ENCODE results near the gene RELN.

The RELN gene

DNA sequence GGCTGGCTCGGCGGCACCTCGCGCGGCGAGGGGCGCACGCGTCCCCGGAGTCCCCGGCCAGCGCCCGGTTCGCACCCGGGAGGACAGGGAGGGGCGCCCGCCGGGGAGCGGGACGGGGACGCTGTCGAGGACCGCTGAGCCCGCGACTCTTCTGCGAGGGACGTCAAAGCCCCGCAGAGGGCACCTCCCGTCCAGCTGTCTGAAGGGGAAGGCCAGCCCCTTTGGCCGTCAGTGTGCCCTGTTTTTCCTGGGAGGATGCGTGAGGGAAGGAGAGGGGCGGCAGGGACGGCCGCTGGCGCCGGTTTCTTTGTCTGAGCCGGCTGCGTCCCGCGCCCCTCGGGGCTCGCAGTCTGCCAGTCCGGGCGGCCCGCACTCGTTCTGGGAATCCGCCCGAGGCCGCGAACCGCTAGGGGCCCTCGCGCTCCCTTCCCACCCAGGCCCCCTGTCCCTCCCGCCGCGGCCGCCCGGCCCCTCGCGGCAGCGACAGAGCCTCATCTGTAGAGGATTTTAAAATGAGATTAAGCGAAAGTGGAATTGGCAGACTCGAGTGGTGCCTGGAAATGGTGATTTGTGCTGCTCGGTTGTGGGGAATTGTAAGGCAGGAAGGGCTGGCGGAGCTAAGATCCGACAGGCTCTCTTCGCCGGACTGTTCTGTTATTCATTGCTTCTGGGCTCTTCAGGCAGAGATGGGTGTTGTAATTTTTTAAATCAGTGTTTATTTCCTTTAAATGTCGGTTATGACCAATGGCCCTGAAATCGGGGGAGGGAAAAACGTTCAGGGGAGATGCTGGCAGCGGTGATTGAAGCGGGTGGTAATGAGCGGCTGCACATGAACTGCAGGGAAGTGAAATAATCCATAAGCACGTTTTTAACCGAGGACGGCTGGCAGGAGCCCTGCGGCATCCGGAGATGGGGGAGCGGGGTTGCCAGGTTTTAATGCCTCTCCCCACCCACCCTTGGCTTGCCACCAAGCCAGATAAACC lies 618 bp upstream of the RELN start:
- peak; percentile 2 for DNase-seq

DNA sequence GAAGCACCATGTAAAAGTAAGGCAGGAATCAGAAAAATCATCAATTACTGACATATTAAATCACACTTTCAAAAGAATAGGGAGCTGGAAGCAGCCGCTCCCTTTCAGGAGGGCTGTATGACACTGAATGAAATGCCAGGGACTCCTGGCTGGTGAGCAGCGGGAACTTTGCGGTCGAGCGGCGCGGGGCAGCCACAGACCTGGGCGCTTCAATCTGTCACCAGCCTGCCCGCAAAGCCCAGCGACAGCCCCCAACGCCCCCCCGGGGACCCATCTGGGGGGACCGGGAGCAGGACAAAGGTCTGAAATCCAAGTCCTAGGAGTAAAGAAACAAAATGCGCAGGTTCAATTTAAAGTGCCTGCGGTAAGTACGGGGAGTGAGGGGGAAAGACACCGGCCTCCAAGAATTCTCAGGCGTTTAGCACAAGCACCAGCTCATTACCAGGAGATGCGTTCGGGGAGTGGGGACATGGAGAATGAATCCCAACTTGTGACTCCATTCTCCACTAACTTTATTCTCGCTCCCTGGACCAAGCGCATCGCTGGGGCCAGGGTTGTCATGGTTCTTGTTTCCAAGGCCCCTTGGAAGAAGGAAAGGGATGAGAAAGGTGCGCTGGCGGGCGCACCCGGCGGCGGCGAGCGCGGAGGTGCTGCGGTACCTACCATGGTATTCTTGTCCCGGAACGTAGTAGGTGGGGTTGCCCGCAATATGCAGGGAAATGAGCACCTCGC lies 824 bp downstream of the RELN start:
- DNase-seq: no peak

DNA sequence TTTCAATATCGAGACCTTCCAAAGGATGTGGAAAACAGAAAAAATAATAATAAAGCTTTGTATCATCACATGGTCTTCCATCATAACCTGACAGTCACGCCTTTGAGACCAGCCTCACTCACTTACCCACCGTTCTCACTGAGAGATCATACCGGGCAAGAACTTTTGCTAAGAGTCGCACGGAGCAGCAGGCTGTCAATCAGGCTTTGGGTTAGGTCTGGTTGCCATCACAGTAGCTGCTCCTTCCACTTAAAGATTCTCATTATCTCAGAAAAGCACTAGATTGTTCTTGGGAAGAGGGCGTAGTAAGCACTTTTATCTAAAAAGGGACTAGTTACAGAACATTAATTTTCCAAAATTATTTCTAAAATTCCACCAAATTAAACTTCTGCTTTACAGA lies 2.0 kb downstream of the RELN start:
- DNase-seq: no peak

DNA sequence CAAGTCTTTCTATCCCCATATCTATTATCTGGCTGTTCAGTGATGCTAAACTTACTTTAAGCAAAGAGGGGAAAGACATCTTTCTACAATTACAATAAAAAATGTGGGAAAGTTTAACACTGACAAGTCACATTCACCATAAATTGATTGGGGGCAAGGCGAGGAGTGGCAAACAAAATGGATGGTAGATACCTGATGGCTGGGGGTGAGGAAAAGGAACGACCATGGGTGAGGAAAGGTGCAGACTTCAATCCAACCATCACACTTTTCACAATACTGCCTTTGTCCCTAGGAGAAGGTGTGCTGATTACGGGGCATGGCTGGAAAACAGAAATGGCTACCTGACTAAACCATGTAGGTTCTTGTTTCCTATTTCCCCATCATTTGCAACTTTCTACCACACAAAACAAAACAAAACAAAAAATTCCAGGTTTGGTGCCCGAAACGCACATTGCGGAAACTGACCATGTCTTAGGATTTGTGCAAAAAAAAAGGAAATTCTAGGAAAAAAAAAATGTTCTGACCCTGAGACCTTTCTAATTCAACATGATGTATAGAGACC lies 3.8 kb downstream of the RELN start:
- DNase-seq: no peak

DNA sequence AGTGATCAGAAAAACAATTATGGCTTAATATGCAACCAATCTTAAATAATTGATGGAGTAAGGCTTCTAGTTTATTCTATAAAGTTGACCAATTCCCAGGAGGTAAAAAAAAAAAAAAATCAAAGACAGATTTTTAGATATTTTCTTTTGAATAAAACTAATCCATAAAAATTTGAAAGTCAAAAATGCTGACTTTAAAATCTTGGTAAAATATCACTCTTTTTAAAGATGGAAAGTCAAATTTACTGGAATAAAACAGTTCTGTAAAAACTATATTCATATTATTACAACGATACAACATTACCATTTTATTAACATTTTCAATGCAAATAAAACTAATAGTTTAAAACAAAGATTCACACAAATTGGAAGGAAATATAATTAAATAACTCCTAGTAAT lies 5.4 kb downstream of the RELN start:
- DNase-seq: no peak

DNA sequence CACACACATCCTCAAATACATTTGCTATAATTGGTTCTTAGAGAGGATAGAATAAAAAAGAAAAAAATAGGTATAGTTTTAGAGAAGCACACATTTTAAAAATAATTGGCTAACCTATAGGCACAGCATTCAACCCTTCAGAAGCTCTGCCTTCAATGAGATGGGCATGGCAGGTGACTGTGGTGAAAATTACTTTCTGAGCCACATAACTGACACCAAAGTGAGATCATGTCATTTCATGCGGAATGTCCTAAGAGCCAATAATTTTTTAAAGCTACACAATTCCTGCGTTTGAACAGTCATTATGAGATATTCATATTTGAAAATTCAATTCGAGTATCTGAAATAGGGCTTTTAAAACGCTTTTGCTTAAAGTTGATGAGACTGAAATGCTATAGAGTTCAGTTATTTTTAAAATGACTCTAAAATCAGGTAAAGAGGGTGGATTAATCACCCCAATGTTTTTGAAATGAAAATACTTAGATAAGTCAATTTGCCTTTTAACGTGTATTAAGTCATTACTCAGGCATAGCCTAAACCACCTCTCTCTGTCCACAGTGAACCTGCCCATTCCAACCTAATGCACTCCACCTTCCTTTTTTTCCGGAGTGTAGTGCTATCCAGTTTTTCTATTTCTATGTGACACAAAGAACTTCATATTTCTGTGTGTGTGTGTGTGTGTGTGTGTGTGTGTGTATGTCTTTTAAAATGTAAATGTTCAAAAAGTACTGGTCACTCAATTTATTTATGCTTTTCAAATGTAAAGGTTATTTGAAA lies 6.1 kb downstream of the RELN start:
- DNase-seq: no peak

DNA sequence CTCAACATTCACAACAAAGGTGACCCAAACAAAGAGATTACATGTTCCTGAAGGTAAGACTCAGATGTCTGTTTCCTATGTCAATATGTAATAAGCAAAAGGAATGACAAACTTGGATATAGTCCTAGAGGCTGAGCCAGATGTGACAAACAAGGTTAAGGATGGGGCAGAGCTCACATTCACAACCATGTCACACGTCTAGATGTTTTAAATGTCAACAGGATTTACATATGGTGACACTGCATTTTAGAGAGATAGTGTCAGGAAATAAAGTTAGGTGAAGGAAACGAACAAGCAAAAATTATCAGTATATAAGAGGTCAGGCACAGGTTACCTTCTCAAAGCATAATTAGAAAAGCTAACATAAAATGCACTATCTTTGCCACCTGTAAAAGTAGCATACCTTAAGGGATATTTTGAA lies 8.4 kb downstream of the RELN start:
- no peak for DNase-seq

DNA sequence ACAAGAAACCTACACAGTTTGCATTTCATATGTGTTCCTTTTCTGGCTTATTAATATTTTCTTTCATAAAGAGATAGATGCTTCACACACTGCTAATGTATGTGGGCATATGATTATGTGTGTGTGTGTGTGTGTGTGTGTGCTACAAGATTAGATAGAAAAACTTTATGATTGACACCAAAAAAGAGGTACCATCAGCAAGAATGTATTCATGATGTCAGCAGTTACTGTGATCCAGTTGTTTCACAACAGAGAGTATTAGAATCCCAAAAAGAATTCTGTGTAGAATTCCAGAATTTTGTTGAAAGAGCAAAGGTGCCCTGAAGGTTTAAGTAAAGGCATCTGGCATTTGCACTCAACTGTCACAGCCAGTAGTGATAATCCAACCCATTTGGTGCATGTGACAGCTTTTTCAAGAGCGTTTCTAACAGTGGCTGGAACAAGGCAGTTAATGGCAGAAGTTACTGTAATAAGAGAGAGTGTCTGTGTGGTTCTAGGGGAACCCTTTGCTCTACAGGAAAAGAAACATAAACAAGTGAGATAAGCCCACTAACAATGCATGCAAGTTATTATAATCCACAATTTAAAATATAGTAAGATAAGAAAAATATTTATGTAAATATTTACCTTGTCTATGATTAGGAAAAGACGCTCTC lies 16.6 kb downstream of the RELN start:
- no peak for DNase-seq

DNA sequence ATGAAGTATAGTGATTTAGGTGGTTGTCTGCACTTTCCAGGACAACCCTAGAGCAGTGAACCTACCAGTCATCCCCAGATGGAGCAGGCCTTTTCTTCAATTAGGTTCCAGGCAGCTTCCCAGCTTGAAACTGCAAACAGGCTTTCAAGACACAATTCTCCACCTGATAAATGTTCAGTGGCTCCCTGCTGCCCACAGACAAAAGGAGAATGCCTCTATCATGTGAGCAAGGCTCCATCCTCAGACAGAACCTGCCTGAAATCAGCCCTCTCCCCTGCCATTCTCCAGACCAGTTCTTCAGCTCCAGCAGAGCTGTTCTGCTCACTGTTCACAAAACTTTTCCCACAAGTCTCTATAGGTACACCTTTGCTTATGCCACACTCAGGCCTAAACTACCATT lies 22.1 kb downstream of the RELN start:
- no peak for DNase-seq

DNA sequence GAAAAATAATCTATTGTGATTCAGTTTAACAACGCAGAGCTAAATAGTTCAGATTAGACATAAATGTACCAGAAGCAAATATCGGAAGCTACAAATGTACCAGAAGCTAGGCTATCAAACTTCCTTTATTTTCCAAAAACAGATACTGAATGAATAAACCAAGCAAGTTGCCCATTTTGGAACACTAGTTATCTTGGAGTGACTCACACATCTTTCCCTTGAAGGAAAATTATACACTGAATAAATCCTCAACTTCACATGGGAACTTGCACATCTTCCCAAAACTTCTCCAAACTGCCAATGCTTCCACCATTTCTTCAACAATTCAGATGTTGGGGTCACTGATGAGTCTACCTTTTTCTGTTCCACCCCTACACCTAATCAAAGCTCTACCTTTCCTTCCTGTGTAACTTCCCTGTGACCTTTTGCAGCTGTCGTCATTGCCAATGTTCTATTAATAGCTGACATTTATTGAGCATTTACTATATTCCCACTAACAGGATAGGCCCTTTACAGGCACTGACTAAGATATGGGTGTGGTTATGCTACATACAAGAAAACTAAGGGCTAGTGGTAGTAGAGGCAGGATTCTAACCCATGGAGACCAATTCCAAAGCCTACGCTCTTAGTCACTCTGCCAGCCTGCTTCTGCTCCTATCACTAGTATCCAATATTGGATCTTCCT lies 22.7 kb downstream of the RELN start:
- no peak for DNase-seq

DNA sequence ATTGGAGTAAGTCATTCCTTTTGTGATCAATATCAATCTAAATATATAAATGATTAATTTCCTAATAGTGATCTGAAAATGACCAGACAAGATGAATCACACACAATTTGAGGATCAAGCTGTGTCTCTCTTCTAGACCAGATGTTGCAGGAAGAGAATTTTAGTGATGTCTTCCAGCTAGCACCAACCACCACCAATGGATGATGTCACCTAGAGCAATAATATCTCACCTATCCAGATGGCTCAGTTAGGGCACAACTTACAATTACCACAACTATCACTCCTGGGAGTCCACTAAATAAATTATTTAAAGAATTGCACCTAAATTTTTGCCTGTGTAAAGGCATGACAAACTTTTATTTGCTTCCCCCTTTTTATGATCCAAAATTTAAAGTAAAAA lies 25.2 kb downstream of the RELN start:
- no peak for DNase-seq

DNA sequence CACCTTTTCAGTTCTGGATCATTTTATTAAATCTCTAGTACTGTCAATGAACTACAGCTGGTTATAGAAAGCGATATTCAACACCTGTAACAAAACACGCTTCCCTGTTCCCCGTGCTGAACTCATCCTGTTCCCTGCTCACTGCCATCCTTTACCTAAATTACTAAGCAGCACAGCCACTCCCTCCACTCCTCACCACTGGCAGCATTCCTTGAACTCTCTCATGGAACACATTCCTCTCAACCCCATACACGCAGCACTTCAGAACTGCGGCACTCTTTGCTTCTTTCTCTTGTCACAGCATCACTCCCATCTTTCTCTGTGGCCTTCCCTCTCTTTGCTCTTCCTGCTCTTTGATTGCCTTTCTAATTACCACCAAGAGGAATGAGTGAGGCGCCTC lies 27.4 kb downstream of the RELN start:
- DNase-seq: no peak

DNA sequence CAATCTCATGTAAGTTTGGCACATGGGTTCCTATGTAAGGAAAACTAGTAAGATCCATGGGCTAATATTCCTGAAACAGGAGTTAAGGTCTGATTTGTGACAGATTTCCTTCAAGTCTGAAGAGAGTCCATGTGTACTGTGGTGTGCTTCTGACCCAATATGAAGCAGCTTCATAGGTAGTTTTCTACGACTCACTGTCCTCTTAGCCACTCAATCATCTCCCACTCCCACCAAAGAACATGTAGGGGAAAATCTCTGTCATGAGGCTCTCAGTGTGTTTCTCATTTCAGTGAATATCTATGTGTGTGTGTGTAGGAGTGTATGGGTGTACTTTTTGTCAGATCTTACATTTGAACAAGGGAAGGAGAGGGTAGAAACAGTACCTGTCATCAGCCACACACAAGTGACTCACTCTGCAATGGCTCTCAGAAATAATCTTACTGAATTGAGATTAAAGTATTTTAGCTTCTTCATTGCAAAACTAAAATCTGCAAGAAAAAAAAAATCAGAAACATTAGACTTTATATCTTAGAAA lies 31.1 kb downstream of the RELN start:
- no peak for DNase-seq

DNA sequence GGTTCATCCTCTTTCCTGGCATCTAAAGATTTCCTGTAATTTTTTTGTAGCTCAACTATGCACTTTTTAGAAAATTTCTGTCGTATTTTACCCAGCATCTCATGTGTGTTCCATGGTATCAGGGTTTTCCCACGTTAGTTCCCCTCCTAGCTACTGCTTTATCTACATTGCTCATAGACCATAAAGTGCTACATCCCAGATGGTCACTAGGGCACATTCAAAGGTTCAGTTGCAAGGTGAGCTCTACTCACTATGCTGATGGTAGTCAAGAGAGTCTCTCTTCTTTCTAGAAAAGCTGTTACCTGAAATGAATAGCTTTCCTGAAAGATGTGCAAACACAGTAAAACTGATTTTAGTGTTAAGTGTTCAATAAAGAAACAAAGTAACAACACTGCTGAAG lies 33.5 kb downstream of the RELN start:
- DNase-seq: no peak

DNA sequence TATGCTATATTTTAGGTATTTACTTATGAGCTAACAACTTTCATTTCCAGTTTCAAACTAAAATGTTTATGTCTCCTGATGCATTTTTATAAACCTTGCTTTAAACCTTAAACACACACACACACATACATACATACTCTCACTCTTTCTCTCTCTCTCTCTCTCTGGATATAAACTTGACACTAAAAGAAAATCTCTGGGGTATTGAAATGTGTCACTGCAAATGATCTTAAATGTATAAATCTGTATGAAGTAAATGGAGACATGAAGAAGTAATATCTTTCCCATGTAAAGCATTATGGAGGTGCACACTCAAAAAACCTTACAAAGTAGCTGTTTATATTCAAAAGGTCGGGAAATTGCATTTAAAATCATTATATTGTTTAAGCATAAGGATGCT lies 37.0 kb downstream of the RELN start:
- no peak for DNase-seq

DNA sequence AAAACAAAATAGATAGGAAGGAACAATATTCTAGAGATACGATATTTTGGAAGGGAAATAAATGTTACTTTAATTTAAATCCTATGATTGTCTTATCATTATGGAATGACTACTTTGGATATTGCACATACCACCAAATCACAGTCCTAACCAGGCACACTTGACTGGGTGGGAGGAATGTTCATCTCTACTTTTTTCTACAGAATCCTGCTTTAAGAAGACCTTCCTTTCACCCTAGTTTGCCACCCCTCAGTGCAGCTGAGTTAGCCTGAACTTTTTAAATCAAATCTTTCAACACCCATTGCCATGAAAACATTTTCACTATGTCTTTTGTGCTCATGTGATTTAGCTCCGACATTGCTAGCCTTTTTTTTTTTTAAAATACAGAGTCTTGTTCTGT lies 38.1 kb downstream of the RELN start:
- DNase-seq: no peak

DNA sequence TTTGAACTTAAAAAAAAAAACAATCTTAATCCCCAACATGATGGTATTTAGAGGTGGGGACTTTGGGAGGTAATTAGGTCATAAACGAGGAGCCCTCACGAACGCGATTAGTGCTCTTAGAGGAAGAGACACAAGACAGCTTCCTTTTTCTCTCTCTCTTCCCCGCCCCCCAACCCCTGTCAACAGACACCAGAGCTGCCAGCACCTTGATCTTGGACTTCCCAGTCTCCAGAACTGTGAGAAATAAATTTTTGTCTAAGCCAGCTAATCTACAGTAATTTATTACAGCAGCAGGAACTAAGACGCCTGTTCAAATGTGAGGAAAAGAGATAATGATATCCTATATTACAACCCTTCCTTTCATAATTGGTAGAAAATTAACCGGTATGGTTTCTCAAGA lies 40.1 kb downstream of the RELN start:
- DNase-seq: no peak

DNA sequence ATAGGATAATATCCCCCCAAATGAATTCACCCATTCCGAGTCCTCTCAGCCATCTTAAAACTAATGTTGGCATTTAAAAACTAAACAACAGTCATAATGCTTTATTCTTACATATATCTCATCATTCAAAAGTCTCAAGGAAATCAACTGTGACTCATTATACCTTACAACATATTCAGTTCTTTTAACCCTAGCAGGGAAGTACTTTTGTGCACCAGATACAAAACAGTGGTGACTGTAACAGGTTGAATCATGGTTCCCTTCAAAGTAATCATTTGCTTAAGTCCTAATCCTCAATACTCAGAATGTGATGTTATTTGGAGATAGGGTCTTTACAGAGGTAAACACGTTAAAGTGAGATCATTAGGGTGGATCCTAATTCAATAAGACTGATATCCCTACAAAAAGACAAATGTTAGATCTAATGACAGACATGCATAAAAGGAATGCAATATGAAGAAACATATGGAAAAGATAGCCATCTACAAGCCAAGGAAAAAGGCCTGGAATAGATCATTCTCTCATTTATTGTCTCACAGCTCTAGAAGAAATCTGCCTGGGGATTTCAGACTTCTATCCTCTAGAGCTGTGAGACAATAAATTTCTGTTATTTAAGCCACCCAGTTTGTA lies 42.3 kb downstream of the RELN start:
- no peak for DNase-seq

DNA sequence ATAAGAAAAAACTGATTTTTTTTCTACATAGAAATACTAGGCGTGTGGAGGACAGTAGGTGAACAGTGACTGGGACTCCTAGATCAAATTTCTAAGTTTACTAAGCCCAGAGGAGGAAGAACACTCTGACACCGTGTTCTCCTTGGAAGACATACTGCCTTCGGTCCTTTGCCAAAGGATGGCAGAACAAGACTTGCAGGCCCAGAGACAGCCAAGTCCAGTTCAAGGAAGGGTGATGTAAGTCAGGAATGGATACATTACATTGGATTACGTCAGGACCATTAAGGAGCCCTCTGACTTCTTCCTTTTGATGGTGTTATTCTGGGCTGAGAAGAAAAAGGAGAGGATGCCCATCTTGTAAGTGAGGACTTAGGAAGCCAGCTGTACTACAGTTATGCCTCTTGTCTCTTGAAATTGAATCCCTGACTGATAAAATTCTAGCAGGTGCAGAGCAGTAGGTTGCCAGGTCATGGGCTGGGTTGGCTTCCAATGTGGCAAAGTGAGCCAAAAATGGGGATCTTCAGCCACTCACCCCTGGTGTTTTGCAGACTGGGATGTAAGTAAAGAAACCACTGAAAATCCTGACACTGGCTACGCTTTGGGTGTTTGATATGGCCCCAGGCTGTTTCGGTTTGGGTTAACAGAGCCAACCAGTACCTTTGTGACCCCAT lies 45.1 kb downstream of the RELN start:
- DNase-seq: no peak

DNA sequence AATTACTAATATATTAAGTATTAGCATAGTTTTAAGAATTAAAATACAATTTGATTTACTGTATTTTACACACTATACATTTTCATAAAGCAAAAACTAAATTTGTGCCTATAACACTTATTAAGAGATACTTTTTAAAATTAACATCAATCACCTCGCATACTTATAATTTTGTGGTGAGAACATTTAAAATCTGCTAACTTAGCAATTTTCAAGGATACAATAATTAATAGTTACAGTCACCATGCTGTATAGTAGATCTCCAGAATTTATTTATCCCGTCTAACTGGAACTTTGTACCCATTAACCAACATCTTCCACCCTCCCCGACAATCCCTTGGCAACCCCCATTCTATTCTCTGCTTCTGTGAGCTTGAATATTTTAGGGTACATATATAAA lies 47.5 kb downstream of the RELN start:
- DNase-seq: no peak
